HuH-7.5 (cell line): ENCODE data around the gene TNRC18.
"Not testable (repeated sequence)": the region's sequence is repeated elsewhere in the genome, so short reads cannot be mapped to it uniquely, and the experiment has no call there.

Experiments used
- DNase-seq: peaks from one replicate; pipeline ENCODE4 v3.0.0; 2011; ENCODE audit warnings: low spot score

TNRC18 gene, protein sequence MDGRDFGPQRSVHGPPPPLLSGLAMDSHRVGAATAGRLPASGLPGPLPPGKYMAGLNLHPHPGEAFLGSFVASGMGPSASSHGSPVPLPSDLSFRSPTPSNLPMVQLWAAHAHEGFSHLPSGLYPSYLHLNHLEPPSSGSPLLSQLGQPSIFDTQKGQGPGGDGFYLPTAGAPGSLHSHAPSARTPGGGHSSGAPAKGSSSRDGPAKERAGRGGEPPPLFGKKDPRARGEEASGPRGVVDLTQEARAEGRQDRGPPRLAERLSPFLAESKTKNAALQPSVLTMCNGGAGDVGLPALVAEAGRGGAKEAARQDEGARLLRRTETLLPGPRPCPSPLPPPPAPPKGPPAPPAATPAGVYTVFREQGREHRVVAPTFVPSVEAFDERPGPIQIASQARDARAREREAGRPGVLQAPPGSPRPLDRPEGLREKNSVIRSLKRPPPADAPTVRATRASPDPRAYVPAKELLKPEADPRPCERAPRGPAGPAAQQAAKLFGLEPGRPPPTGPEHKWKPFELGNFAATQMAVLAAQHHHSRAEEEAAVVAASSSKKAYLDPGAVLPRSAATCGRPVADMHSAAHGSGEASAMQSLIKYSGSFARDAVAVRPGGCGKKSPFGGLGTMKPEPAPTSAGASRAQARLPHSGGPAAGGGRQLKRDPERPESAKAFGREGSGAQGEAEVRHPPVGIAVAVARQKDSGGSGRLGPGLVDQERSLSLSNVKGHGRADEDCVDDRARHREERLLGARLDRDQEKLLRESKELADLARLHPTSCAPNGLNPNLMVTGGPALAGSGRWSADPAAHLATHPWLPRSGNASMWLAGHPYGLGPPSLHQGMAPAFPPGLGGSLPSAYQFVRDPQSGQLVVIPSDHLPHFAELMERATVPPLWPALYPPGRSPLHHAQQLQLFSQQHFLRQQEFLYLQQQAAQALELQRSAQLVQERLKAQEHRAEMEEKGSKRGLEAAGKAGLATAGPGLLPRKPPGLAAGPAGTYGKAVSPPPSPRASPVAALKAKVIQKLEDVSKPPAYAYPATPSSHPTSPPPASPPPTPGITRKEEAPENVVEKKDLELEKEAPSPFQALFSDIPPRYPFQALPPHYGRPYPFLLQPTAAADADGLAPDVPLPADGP (N-terminal part only)

DNA sequence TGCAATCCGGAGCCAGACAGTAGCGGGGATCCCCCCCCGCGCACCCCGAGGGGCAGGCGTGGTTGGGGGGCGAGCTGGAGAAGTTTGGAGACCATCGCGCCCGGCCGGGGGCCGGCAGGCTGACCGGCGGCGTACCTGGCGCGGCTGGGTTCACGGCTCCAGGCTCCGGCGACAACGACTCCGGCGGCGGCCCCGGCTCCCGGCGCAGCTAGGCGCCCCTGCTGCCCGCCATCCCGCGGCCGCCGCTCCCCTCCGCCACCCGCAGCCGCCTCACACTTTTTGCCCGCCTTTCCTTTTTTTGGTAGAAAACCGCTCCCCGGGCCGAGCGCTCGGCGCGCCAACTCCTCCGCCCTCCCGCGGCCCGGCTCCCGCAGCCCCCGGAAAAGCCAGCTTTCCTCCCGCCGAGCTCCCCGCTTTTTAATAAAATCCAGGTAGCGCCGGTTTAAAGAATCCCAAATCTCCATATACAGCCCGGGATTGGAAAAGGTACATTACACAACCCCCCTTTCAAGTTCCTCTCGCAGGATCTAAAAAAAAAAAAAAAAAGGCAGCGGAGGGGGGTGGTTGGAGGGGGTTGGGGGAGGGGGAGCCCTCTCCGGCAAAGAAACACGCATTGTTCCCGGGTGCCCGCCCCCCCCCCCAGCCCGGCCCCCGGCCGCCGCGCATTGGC lies at the start of gene TNRC18:
Gene TNRC18 (minus strand): TSS at position 529 of the 670 bp plus-strand sequence. CDS start 2,588 bp downstream, outside the sequence.
- no peak for DNase-seq

DNA sequence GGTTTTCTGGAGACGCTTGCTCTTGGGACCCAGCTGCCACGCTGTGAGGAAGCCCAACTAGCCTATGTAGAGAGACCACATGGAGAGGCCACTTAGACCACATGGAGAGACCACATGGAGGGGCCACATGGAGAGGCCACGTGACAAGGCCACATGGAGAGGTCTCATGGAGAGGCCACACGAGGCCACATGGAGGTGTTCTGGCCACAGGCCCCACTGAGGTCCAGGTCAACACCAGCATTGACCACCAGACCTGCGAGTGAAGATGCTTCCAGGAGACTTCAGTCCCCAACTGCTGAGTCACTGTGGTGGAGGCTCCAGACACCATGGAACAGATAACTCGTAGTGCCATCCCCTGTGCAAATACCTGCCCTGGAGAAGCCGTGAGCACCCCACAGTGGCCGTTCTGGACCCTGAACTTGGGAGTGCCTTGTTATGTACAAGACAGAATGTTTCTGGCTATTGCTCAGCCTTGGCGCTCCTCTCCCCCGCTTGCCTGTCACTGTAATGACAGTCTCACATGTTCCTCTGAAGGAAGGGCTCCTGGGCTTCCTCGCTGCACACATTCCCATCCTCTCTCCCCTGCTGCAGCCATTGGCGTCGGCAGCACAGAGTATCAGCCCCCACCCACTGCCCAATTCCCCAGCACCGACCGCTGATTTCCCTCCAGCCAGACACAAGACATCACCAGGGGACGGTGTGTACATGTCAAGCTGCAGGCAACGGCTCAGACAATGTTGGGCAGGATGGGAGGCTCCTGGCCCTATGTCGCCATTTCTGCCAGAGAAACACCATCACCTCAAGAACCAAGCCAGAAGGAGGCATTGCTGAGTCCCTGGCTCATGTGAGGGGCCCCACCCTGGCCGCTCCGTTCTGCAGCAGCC lies 49.0 kb upstream of the TNRC18 start:
- DNase-seq, result no peak

DNA sequence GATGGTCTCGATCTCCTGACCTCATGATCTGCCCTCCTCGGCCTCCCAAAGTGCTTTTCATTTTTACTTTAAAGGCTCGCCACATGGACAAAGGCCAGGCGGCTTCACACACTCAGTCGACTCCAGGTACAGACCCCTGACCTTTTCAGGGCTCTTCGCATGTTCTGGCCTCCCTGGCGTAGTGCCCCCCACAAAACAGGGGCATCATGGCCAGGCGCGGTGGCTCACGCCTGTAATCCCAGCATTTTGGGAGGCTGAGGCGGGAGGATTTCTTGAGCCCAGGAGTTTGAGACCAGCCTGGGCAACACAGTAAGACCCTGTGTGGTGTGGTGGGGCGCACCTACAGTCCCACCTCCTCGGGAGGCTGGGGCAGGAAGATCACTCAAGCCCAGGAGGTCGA lies 48.0 kb upstream of the TNRC18 start:
- DNase-seq, result not testable (repeated sequence)

DNA sequence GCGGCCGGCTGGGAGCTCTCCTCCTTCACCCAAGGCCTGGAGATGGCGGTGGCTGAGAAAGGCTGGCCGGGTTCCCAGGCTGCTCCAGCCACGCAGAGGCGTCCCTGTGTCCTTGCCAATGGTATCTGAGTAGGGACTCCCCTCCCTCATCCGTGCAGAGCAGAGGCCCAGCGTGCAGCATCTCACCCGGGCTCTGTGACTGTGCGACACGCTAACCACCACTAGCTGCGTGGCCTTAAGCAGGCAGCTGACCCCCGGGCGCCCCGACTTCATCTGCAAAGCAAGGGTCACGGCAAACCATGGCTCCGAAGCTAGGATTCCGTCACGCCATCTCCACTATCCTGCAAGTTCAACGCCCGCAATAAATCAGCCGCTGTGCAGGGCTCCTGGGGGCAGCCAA lies 47.2 kb upstream of the TNRC18 start:
- DNase-seq, result no peak

DNA sequence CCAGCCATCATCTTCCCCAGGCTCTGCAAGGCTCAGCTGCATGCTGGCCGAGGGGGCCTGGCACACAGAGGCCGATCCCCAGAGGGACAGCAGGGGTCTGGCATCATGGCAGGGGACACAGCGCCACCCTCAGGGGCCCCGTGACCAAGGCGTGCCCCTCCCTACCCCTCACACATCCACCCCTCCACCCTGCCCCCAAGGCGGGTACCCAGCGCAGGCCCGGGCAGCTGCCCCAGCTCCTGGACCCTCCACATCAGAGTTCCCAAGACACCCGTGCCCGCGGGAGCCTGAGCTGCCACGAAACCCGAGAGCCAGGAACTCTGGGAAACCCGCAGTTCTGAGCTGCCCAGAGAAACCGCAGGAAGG lies 46.5 kb upstream of the TNRC18 start:
- DNase-seq, result no peak

DNA sequence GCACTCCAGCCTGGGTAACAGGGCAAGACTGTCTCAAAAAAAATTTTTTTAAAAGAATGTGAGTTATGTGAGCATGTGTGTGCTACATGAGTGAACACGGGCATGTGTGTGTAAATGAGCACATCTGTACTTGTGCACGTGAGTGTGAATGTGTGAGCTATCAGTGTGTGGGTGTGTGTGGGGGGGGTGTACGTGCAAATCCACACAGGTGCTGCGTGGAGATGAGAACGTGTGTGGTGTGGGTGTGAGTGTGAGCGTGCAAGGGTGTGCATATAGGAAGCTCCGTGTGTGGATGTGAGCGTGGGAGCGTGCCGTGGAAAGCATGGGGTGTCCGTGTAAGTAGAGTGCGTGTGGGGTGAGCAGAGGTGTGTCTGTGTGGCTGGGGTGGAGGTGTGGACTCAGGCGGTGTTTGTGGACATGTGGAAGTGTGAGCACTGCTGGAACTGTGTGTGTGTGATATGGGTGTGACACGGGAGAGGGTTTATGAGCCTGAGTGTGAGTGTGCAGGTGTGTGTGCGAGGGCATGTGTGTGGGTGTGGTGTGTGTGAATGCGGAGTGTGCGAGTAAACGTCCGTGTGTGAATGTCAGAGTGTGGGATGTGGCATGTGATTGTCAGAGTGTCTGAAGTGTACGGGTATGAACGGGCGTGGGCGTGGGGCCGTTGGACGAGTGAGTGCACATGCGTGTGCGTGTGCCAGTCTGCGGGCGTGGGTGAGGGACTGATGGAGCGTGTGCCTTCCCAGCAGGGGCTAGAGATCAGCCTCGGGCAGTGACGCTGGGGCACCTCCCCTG lies 45.9 kb upstream of the TNRC18 start:
- DNase-seq, result no peak

DNA sequence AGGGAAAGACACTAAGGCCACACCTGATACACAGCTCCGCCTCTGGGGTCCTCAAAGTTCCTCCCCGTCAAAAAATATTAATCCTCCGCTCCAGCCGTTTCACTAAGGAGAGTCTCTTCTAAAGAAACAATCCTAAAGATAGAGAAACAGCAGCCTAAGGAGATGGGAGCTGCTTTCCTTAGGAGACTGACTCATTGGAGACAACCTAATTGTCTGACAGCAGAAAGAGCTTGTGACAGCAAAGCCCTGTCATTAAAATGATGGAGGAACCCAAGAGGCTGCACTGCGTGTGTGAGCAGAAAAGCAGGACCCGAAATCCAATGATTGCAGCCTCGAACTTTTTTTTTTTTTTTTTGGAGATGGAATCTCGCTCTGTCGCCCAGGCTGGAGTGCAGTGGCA lies 44.0 kb upstream of the TNRC18 start:
- DNase-seq, result no peak

DNA sequence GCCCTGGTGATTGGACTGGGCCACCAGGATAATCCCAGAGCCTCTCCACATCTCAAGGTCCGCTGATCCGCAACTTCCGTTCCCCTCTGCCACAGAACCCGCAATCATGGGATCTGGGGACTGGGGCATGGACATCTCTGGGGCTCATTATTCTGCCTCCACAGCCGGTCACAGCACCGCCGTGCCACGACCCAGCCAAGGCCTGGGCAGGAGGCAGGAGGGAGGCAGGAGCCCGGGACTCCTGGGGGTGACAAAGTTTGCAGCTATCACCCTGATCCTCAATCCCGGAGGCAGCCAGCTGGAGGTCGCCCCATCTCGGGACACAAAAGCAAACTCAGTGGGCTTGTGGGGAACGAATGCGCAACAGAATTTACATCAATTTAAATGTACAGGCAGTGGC lies 42.9 kb upstream of the TNRC18 start:
- DNase-seq, result no peak

DNA sequence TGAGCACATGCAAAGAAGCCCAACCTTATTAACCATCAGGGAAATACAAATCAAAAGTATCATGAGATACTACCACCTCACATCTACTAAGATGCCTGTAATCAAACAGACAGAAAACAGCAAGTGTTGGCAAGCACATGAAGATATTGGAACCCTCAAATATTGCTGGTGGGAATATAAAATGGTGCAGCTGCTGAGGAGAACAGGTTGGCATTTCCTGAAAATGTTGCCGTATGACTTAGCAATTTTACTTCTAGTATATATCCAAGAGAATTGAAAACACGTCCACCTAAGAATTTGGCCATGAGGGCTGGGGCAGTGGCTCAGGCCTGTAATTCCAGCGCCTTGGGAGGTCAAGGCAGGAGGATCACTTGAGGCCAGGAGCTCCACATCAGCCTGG lies 39.4 kb upstream of the TNRC18 start:
- no peak for DNase-seq

DNA sequence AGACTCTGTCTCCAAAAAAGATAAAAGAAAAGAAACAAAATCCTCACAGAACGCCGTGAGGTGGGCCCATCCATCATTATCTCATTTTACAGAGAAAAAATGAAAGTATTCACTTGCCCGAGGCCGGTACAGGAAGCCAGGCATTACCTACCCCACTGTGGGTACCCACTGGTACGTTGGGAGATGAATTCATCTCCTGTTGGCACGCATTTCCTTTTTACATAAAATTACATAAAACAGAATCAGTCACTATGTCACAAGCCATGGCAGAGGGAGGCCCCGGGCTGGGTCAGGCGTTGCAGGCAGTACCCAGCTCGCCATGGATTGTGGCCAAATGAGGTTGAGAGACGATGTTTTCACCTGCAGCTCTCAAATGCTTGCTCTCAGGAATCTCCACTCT lies 38.6 kb upstream of the TNRC18 start:
- DNase-seq, result no peak

DNA sequence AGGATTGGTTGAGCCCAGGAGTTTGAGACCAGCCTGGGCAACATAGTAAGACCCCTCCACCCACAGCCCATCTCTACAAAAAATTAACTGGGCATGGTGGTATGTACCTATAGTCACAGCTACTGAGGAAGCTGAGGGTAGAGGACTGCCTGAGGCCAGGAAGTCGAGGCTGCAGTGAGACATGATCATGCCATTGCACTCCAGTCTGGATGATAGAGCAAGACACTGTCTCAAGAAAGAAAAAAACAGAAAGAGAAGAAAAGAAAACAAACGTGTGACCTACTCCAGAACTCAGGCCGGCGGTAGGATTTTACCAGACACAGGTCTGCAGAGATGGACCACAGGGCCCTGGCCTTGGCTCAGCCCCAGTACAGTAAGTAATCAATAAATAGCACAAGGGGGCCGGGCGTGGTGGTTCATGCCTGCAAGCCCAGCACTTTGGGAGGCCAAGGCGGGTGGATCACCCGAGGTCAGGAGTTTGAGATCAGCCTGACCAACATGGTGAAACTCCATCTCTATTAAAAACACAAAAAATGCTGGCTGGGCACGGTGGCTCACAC lies 35.4 kb upstream of the TNRC18 start:
- DNase-seq, result no peak

DNA sequence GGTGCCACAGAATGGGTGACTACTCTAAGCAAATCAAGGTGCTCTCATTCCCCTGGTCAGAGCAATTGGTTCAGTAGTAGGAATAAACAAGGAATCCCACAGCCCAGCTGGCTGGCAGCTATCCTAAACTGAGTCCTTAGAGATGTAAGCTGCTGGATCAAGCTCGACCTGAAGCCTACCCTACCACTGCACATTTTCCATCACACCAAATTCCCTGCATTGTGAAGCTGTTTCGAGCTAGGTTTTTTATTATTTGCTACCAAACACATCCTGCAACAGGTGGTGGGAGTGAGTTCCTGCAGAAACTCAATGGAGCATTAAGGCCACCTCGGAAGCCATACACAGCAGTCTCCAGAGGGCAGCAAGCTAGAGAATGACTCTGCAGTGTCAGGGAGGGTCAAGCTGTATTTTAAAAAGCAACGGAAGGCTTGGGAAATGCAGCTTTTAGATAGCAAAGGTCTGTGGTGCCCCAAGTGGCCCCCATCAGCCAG lies 33.7 kb upstream of the TNRC18 start:
- DNase-seq, result no peak

DNA sequence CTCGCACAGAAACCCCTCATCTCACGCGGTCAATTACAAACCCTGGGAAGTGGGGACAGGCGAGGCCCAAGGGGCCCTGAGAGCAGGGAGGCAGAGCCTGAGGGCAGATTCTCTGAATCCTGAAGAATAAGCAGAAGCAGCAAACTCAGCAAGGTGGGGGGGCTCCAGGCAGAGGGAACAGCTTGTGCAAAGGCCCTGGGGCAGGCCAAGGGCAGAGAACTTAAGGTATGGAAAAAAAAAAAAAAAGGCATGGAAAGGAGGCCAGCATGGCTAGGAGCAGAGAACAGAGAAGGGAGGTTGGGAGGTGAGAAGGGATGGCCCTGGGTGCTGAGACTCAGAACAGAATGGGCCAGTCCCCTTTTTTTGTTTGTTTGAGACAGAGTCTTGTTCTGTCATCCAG lies 32.8 kb upstream of the TNRC18 start:
- DNase-seq, result no peak

DNA sequence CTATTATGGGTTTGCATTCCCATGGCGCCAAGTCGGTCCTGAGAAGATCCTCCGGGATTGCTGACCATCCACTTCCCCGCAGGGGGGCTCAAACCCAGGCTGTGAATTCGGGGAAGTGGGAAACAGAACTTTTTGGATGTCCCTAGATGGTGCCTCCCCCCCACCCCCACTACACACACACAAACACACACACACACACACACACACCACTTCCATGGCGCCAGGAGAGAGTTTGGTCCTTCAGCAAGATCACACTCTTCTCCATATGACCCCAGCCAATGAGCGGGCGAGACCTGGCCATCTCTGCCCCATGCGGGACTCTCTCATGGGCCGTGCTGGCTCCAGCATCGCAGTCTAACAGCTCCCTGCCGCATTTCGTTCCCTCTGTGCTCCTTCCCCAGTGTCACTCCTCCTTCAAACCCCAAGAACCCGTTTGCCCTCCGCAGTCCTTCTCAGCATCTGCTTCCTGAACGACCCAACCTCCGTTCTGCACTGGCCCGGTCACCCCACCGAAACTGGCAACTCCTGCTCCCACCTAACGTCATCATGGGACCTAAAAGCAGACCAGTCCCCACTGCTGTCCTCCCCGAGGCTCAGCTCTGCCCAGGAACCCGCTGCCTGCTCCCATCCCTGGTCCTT lies 32.1 kb upstream of the TNRC18 start:
- DNase-seq, result no peak

DNA sequence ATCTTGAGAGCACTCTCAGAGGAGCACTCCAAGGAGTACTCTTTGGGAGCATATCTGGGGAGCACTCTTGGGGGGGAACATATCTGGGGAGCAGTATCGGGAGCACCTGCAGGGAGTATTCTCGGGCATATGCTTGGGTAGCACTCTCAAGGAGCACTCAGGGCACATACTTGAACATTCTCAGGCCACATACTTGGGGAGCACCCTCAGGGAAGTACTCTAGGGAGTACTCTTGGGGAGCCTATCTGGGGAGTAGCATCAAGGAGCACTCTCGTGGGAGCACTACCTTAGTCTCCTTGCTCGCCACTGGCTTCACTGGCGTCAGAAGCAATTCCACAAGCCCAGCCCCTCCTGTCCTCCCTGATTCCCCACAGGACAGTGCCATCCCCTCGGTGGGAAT lies 31.5 kb upstream of the TNRC18 start:
- DNase-seq, result no peak

DNA sequence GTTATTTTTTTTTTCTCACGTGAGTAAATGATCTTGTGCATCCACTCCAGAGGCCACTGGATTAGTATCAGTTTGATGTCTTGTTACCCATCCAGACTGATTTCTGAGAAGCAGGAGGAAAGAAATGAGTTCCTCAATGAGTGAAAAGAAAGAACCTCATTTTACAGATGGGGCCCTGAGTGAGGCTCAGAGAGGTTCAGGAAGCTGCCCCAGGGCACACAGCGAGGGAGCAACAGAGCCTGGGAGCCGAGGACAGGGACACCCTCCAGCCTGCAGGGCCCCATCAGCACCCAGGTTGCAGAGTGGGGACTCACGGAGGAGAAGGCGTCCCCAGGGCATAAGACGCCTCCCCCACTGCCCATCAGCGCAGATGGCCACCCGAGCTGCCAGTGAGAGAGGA lies 30.9 kb upstream of the TNRC18 start:
- DNase-seq, result no peak

DNA sequence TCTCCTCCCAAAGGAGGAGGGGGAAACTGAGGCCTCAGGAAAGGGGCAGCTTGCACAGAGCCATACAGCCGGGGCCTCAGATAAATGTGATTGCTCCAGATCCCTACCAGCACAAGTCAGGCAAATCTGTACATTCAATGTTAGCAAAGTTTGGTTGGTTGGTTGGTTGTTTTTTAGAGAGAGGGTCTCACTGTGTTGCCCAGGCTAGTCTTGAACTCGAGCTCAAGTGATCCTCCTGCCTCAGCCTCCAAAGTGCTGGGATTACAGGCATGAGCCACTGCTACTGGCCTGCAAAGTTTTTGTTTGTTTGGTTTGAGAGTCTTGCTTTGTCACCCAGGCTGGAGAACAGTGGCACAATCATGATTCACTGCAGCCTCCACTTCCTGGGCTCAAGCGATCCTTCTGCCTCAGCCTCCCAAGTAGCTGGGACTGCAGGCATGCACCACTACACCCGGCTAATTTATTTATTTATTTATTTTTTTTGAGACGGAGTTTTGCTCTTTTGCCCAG lies 30.0 kb upstream of the TNRC18 start:
- no peak for DNase-seq

DNA sequence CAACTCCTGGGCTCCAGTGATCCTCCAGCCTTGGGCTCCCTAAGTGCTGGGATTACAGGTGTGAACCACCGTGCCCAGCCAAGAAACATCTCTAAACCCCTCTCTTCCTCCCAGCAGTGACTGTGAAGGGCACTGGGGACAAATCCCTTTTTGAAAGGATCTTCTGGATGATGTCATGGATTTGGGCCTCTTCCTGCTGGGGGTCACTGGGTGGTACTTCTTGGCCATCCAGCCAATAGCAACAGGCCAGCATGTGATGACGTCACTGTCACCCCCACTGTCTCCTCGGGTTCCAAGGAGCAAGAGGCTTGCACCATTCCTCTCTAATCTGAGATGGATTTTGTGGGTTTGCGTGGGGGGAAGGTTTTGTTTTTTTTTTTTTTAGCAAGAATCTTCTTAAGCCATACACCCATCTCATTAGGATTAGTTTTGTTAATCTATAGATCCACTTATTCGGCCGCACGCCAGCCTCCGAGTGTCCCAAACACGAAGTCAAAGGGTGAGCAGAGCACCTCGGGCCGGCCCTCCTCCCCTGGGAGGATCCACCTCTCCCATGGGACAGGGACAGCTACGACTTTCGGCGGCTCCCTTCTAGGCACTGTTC lies 29.4 kb upstream of the TNRC18 start:
- DNase-seq, result no peak

DNA sequence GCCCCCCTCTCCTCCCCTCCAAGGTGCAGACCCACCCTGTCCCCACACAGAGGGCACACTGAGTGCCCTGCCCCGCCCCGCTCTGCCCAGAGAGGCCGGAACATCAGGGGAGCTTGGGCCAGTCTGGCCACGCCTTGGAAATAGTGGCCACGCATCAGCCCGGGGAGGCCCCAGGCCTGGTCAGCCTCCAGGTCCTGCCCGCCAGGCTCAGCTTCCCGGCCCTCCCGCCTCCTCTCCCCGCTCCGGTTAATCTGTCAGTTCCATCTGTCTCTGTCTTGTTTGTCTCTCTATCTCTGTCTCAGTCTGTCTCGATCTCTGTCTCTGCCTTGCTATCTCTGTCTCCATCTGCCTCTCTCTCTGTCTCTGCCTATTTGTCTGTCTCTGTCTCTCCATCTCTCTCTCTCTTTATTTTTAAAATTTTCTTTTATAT lies 28.9 kb upstream of the TNRC18 start:
- DNase-seq, result no peak
